Activated naive CD4-positive, alpha-beta T cell treated with anti-CD3 and anti-CD28 coated beads, Interleukin-2, amount 50 U/mL, for 16 hours (primary cell): ENCODE results near the gene HOXC5.

Experiments
- DNase-seq: peaks from one replicate; pipeline ENCODE4 v3.0.0-alpha.2; 2020

HOXC5 gene

GRCh38 chr12:54032627-54033100 lies at the start of gene HOXC5:
Gene HOXC5 (plus strand): TSS chr12:54033050. CDS start chr12:54033123, 73 bp downstream.
- DNase-seq: peak; percentile 57

GRCh38 chr12:53983568-53983949 lies 49.3 kb upstream of the HOXC5 start:
- no peak for DNase-seq

GRCh38 chr12:53983950-53984572 lies 48.8 kb upstream of the HOXC5 start:
- no peak for DNase-seq

GRCh38 chr12:53984901-53985691 lies 47.8 kb upstream of the HOXC5 start, which contains the start of gene HOXC10:
Gene HOXC10 (plus strand): TSS chr12:53985146. CDS start chr12:53985260, 114 bp downstream.
- DNase-seq: peak; percentile 75

GRCh38 chr12:53985692-53985993 lies 47.2 kb upstream of the HOXC5 start:
- no peak for DNase-seq

- no peak for DNase-seq
These were observed 46.7 kb upstream of the HOXC5 start for GRCh38 chr12:53985994-53986685.

- no peak for DNase-seq
These were observed 46.0 kb upstream of the HOXC5 start for GRCh38 chr12:53986686-53987483.

GRCh38 chr12:53987787-53988230 lies 45.0 kb upstream of the HOXC5 start:
- DNase-seq: no peak

GRCh38 chr12:53988541-53989226 lies 44.2 kb upstream of the HOXC5 start:
- no peak for DNase-seq

GRCh38 chr12:53989227-53990113 lies 43.4 kb upstream of the HOXC5 start:
- DNase-seq: no peak

GRCh38 chr12:53990311-53991076 lies 42.4 kb upstream of the HOXC5 start:
- no peak for DNase-seq

- no peak for DNase-seq
These were observed 41.8 kb upstream of the HOXC5 start for GRCh38 chr12:53991077-53991460.

- DNase-seq: no peak
These were observed 40.4 kb upstream of the HOXC5 start for GRCh38 chr12:53992377-53992889.

GRCh38 chr12:53993162-53994008 lies 39.5 kb upstream of the HOXC5 start:
- DNase-seq: no peak

GRCh38 chr12:53994009-53994263 lies 38.9 kb upstream of the HOXC5 start:
- DNase-seq: no peak

- no peak for DNase-seq
These were observed 38.4 kb upstream of the HOXC5 start for GRCh38 chr12:53994264-53995001.

- no peak for DNase-seq
These were observed 37.9 kb upstream of the HOXC5 start for GRCh38 chr12:53995002-53995377.

- no peak for DNase-seq
These were observed 37.2 kb upstream of the HOXC5 start for GRCh38 chr12:53995378-53996239.
